ENCODE measurements around the gene CD276. TPM values are rescaled to one million over a fixed set of nuclear protein-coding genes. Genes with fewer than 3 reads are reported as not detected.

CD276 gene
- total RNA-seq, 1 donor from 2014 or later = 207 TPM

DNA sequence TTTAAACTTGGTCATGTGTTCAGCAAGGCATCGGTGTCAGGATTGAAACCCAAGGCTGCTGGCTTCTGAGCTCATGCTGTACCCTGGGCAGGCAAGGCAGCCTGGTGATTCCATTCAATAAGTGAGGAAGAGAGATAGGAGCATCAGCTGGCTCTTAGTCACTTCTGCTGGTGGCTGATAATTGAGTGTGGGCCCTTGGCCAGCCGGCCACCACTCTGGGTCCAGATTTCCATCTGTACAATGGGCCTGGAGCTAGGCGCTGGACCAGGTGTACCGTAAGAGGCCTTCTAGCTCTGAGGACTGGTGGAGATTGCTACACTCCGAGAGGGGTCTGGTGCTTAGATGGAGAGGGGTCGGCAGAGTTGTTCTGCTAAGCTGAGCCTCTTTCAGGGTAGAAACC lies 4.3 kb downstream of the CD276 start:
- DNase-seq (ENCODE audit: low spot score, unreplicated experiment) = no peak
- TF ChIP-seq, protein P1, sequence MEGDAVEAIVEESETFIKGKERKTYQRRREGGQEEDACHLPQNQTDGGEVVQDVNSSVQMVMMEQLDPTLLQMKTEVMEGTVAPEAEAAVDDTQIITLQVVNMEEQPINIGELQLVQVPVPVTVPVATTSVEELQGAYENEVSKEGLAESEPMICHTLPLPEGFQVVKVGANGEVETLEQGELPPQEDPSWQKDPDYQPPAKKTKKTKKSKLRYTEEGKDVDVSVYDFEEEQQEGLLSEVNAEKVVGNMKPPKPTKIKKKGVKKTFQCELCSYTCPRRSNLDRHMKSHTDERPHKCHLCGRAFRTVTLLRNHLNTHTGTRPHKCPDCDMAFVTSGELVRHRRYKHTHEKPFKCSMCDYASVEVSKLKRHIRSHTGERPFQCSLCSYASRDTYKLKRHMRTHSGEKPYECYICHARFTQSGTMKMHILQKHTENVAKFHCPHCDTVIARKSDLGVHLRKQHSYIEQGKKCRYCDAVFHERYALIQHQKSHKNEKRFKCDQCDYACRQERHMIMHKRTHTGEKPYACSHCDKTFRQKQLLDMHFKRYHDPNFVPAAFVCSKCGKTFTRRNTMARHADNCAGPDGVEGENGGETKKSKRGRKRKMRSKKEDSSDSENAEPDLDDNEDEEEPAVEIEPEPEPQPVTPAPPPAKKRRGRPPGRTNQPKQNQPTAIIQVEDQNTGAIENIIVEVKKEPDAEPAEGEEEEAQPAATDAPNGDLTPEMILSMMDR (IDR thresholded peaks at IDR 0.05; ENCODE audit: unreplicated experiment) = no peak
- Mint-ChIP-seq H3K36me3 (ENCODE audit: insufficient read depth) (no peaks in the 10 kb centered on the region), H3K27me3 (no peaks in the 10 kb centered on the region), H3K9me3 (ENCODE audit: low read depth) (no peaks in the 10 kb centered on the region), H3K4me3 (ENCODE audit: low read depth) (no peak overlapping the region), H3K27ac (no peak overlapping the region), H3K4me1 (ENCODE audit: low read depth) (peaks cover 25% of the 10 kb centered on the region)

DNA sequence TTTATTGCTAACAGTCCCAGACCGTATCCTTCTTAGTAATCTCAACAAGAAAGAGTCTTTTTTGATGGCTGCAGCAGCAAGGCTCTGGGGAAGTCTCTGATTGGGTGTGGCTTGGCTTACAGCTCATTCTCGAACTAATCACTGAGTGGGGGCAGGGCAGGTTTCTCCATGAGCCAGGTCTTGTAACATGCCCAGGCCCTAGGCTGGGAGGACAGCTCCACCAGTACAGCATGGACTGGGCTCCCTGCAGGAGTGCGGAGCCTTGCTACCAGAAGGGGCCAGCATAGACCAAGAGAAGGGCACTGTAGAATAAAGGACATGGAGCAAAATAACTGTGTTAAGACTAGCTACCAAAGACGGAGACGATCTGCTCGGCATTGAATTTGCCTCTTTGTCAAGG lies 7.2 kb downstream of the CD276 start:
- H3K4me1 Mint-ChIP-seq (ENCODE audit: low read depth) = peaks cover 22% of the 10 kb centered on the region
- H3K27ac Mint-ChIP-seq = no peak overlapping the region
- no peaks in the 10 kb centered on the region for H3K27me3 Mint-ChIP-seq
- no peaks in the 10 kb centered on the region for H3K36me3 Mint-ChIP-seq (ENCODE audit: insufficient read depth)
- DNase-seq (ENCODE audit: low spot score, unreplicated experiment) = no peak
- no peaks in the 10 kb centered on the region for H3K9me3 Mint-ChIP-seq (ENCODE audit: low read depth)
- TF ChIP-seq, protein P1 (IDR thresholded peaks at IDR 0.05; ENCODE audit: unreplicated experiment) = no peak
- no peak overlapping the region for H3K4me3 Mint-ChIP-seq (ENCODE audit: low read depth)

DNA sequence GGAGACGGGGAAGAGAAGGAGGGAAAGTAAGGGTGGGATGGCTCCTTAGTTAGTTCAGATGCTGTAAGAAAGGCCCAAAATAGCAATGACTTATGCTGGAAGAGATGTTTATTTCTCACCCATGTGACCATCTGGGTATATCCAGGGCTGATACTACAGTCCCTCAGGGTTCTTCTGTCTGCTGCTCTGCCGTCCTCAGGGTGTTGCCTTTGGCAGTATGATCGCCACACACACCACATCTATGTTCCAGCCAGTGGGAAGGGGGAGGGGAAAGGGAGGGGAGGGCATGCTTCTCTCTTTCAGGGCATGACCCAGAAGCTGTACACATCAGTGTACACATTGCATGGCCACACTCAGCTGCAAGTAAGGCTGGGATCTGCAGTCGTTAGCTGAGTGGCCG lies 10.2 kb downstream of the CD276 start:
- H3K27me3 Mint-ChIP-seq = no peaks in the 10 kb centered on the region

DNA sequence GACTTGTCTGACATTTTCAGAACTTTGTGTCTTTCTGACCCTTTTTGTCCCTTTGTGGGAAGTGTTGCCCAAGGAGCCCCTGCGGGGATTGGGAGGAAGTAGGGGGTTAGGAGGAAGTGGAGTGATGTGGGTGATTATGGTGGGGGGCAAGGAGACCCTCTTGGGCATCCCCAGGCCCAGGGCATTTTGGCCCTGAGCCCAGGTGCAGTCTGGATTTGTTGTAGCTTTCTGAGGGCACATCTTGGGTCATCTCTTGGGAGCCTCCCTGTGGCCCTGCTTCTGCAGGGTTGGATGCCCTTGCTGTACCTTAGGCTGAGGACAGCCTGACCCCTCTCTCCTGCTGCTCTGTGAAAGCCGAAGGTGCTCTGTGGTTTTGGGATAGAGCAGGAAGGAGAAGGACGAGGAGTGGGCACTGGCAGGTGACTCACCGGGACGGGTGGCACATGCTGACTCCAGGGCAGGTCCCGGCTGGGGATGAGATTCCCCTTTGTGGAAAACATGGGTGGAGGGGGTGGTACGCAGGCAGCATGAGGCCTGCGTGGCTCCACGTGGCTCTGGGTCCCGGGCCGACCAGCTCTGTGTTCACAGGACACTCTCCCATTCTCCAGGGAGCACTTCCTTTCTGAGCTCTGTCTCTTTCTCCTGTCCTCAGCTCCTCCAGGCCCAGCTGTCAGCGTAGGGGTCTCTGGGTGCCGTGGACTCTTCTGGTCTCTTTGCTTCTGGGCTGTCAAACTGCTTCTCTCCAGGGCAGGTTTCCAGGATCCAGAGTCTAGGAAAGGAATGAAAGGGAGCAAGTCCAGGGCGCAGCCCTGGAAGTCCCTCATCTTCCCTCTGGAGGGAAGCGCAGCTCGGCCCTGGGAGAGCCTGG lies 11.8 kb downstream of the CD276 start:
- no peak for DNase-seq (ENCODE audit: low spot score, unreplicated experiment)
- H3K27ac Mint-ChIP-seq = peak overlapping the region; percentile 31
- peaks cover 6% of the 10 kb centered on the region for H3K36me3 Mint-ChIP-seq (ENCODE audit: insufficient read depth)
- H3K4me1 Mint-ChIP-seq (ENCODE audit: low read depth) = peaks cover 21% of the 10 kb centered on the region
- TF ChIP-seq, protein P1 (IDR thresholded peaks at IDR 0.05; ENCODE audit: unreplicated experiment) = no peak
- no peaks in the 10 kb centered on the region for H3K9me3 Mint-ChIP-seq (ENCODE audit: low read depth)
- no peaks in the 10 kb centered on the region for H3K27me3 Mint-ChIP-seq
- no peak overlapping the region for H3K4me3 Mint-ChIP-seq (ENCODE audit: low read depth)

More for the DNA sequence above, 10.2 kb downstream of the CD276 start:
- Mint-ChIP-seq H3K4me3 (ENCODE audit: low read depth) (no peak overlapping the region), H3K9me3 (ENCODE audit: low read depth) (no peaks in the 10 kb centered on the region), H3K27ac (no peak overlapping the region), H3K36me3 (ENCODE audit: insufficient read depth) (no peaks in the 10 kb centered on the region), H3K4me1 (ENCODE audit: low read depth) (peaks cover 21% of the 10 kb centered on the region)
- TF ChIP-seq, protein P1 (IDR thresholded peaks at IDR 0.05; ENCODE audit: unreplicated experiment) = no peak
- no peak for DNase-seq (ENCODE audit: low spot score, unreplicated experiment)

DNA sequence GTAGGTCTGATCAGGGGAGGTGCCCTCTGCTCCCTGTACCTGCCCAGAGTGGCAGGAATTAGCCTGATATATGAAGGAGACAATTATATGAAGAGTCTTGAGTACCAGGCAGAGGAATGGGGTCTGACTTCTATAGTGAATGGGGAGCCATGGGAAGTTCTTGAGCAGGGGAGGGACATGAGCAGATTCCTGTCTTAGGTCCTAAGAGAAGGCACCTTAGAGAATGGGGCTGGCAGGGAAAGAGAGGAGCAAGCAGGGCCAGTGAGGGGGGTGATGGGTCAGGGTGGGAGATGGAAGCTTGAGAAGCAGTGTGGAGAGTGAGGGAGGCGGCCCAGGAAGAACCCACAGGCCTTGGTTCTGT lies 12.4 kb downstream of the CD276 start:
- Mint-ChIP-seq H3K27me3 (no peaks in the 10 kb centered on the region), H3K4me1 (ENCODE audit: low read depth) (peaks cover 21% of the 10 kb centered on the region), H3K36me3 (ENCODE audit: insufficient read depth) (peaks cover 6% of the 10 kb centered on the region), H3K9me3 (ENCODE audit: low read depth) (no peaks in the 10 kb centered on the region), H3K4me3 (ENCODE audit: low read depth) (no peak overlapping the region), H3K27ac (peak overlapping the region; percentile 84)
- TF ChIP-seq, protein P1 (IDR thresholded peaks at IDR 0.05; ENCODE audit: unreplicated experiment) = no peak
- DNase-seq (ENCODE audit: low spot score, unreplicated experiment) = no peak
